ES-I3 (cell line): ENCODE data around the gene WDR26.
"Not testable (repeated sequence)": the region's sequence is repeated elsewhere in the genome, so short reads cannot be mapped to it uniquely, and the experiment has no call there.

Experiments
- H3K36me3 ChIP-seq: 2 replicates; pipeline ENCODE4 v1.6.1; 2013; ENCODE audit warnings: mild to moderate bottlenecking, low read length, control low read depth, moderate library complexity; ENCODE audit not compliant: insufficient read depth
- H3K4me1 ChIP-seq: 2 replicates; pipeline ENCODE4 v1.6.1; 2013; ENCODE audit warnings: mild to moderate bottlenecking, control low read depth, low read length; ENCODE audit not compliant: insufficient read depth
- H3K9ac ChIP-seq: 2 replicates; pipeline ENCODE4 v1.6.1; 2013; ENCODE audit warnings: low read depth, mild to moderate bottlenecking, low read length, moderate library complexity
- H3K9me3 ChIP-seq: 2 replicates; pipeline ENCODE4 v1.6.1; 2013; ENCODE audit warnings: mild to moderate bottlenecking, low read length, moderate library complexity; ENCODE audit not compliant: control insufficient read depth, insufficient read depth

Gene WDR26

GRCh38 chr1:224434691-224435317 lies at the start of gene WDR26:
WDR26 (minus strand) TSS chr1:224434797.
- H3K4me1 ChIP-seq = peaks cover 14% of the 10 kb centered on the region

GRCh38 chr1:224483206-224483605 lies 48.6 kb upstream of the WDR26 start:
- not testable (repeated sequence) for H3K36me3 ChIP-seq, H3K9ac ChIP-seq, H3K4me1 ChIP-seq, H3K9me3 ChIP-seq

More at GRCh38 chr1:224434691-224435317, at the start of gene WDR26:
- Histone ChIP-seq H3K9me3 (no peaks in the 10 kb centered on the region), H3K36me3 (0 out of 2 replicates have a peak, but pooled peaks cover 5% of the 10 kb centered on the region), H3K9ac (peak within 1 kb of the TSS; percentile 95)

- Histone ChIP-seq H3K9ac (no peak overlapping the region), H3K4me1 (peaks cover 2% of the 10 kb centered on the region; the same call in 1 of the 2 replicates), H3K36me3 (no peaks in the 10 kb centered on the region), H3K9me3 (peaks cover 7% of the 10 kb centered on the region)
Observed at GRCh38 chr1:224482619-224483018, 48.0 kb upstream of the WDR26 start.

- Histone ChIP-seq H3K36me3 (no peaks in the 10 kb centered on the region), H3K9ac (no peak overlapping the region), H3K4me1 (no peaks in the 10 kb centered on the region), H3K9me3 (peaks cover 7% of the 10 kb centered on the region)
Observed at GRCh38 chr1:224481601-224482000, 47.0 kb upstream of the WDR26 start.

GRCh38 chr1:224480888-224481459 lies 46.4 kb upstream of the WDR26 start:
- H3K4me1 ChIP-seq, H3K36me3 ChIP-seq, H3K9ac ChIP-seq, H3K9me3 ChIP-seq: not testable (repeated sequence)

- H3K9me3 ChIP-seq, H3K4me1 ChIP-seq, H3K9ac ChIP-seq, H3K36me3 ChIP-seq: not testable (repeated sequence)
Observed at GRCh38 chr1:224480200-224480599, 45.6 kb upstream of the WDR26 start.

- Histone ChIP-seq H3K9me3 (no peaks in the 10 kb centered on the region; the same call in 1 of the 2 replicates), H3K36me3 (no peaks in the 10 kb centered on the region), H3K9ac (no peak overlapping the region), H3K4me1 (no peaks in the 10 kb centered on the region)
Observed at GRCh38 chr1:224472806-224473205, 38.2 kb upstream of the WDR26 start.

GRCh38 chr1:224466154-224466553 lies 31.6 kb upstream of the WDR26 start:
- no peak overlapping the region for H3K9ac ChIP-seq
- no peaks in the 10 kb centered on the region for H3K36me3 ChIP-seq
- no peaks in the 10 kb centered on the region; the same call in none of the 2 replicates for H3K9me3 ChIP-seq
- no peaks in the 10 kb centered on the region for H3K4me1 ChIP-seq

- Histone ChIP-seq H3K9me3 (no peaks in the 10 kb centered on the region; the same call in 1 of the 2 replicates), H3K9ac (no peak overlapping the region), H3K4me1 (peaks cover 9% of the 10 kb centered on the region), H3K36me3 (no peaks in the 10 kb centered on the region)
Observed at GRCh38 chr1:224459966-224460365, 25.4 kb upstream of the WDR26 start.

- Histone ChIP-seq H3K36me3 (no peaks in the 10 kb centered on the region), H3K4me1 (peaks cover 14% of the 10 kb centered on the region), H3K9me3 (no peaks in the 10 kb centered on the region), H3K9ac (no peak overlapping the region)
Observed at GRCh38 chr1:224458996-224459395, 24.4 kb upstream of the WDR26 start.

- H3K9me3 ChIP-seq = no peaks in the 10 kb centered on the region
- no peak overlapping the region for H3K9ac ChIP-seq
- peaks cover 14% of the 10 kb centered on the region for H3K4me1 ChIP-seq
- H3K36me3 ChIP-seq = no peaks in the 10 kb centered on the region
Observed at GRCh38 chr1:224458296-224458695, 23.7 kb upstream of the WDR26 start.

GRCh38 chr1:224457782-224458144 lies 23.2 kb upstream of the WDR26 start:
- Histone ChIP-seq H3K9me3 (no peaks in the 10 kb centered on the region), H3K9ac (no peak overlapping the region), H3K36me3 (no peaks in the 10 kb centered on the region), H3K4me1 (peaks cover 14% of the 10 kb centered on the region)

- Histone ChIP-seq H3K36me3 (no peaks in the 10 kb centered on the region), H3K9me3 (no peaks in the 10 kb centered on the region), H3K4me1 (peaks cover 14% of the 10 kb centered on the region), H3K9ac (no peak overlapping the region)
Observed at GRCh38 chr1:224456637-224456953, 22.0 kb upstream of the WDR26 start.

GRCh38 chr1:224454402-224455055 lies 19.9 kb upstream of the WDR26 start:
- H3K9me3 ChIP-seq = no peaks in the 10 kb centered on the region
- peaks cover 14% of the 10 kb centered on the region for H3K4me1 ChIP-seq
- H3K9ac ChIP-seq = no peak overlapping the region
- no peaks in the 10 kb centered on the region; the same call in 1 of the 2 replicates for H3K36me3 ChIP-seq
